Astrocyte of the spinal cord (primary cell): ENCODE data around the gene SPOCK1.

Source experiments
- DNase-seq: peaks from one replicate; pipeline ENCODE4 v3.0.0; 2011; ENCODE audit warnings: low read depth, low spot score
- H3K4me3 ChIP-seq: 2 replicates; pipeline ENCODE4 v1.5.1; 2011; ENCODE audit warnings: low read depth, mild to moderate bottlenecking, low read length, moderate library complexity
- in situ Hi-C: cut with HindIII; loops from 2 replicates; pipeline ENCODE4 v1.10.0; 2017; ENCODE audit warnings: low sequenced_read_pairs
- TF ChIP-seq, protein P1 (sequence below): IDR thresholded peaks from 2 replicates; pipeline ENCODE4 v1.5.1; 2012; ENCODE audit warnings: low read depth, mild to moderate bottlenecking, low read length, inconsistent platforms

SPOCK1 gene

DNA sequence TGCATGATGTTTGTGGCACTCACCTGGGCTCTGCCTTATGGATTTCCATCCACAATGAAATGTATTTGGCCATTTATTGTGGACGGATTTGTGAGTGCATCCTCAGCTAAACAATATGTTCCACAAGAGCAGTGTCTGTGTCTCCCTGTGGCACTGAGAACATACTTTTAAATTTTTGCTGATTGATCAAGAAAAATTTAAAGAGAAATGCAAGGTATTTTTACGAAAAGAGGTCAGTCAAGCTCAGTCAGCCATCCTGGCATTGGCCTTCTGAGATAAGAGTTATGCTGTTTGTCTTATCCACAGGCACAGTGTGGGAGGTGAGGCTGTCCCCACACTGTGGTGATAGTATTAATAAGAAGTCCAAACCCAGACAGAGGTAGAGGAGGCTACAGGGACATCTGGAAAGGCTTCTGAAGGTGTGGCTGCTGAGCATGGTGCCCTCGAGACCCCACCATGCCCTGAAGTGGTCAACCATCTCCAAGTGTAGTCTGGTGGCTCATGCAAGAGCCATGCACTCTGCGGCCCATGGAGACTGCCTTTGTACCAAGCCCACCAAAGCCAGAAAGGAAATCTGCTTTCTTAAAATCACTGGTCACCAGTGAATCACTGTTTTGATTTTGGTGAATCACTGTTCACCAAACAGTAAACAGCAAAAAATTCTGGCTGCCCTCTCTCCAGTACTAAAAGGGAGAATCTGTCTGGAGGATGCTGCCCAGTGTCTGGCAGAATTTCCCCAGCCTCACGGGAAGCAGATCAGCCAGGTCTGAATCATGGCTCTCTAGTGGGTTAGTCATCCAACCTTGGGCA, 28.8 kb downstream of the SPOCK1 start:
- in situ Hi-C loops: no loop called here
- H3K4me3 ChIP-seq: no peak overlapping the region
- peak; percentile 97 for DNase-seq
- TF ChIP-seq, protein P1, sequence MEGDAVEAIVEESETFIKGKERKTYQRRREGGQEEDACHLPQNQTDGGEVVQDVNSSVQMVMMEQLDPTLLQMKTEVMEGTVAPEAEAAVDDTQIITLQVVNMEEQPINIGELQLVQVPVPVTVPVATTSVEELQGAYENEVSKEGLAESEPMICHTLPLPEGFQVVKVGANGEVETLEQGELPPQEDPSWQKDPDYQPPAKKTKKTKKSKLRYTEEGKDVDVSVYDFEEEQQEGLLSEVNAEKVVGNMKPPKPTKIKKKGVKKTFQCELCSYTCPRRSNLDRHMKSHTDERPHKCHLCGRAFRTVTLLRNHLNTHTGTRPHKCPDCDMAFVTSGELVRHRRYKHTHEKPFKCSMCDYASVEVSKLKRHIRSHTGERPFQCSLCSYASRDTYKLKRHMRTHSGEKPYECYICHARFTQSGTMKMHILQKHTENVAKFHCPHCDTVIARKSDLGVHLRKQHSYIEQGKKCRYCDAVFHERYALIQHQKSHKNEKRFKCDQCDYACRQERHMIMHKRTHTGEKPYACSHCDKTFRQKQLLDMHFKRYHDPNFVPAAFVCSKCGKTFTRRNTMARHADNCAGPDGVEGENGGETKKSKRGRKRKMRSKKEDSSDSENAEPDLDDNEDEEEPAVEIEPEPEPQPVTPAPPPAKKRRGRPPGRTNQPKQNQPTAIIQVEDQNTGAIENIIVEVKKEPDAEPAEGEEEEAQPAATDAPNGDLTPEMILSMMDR: no peak

DNA sequence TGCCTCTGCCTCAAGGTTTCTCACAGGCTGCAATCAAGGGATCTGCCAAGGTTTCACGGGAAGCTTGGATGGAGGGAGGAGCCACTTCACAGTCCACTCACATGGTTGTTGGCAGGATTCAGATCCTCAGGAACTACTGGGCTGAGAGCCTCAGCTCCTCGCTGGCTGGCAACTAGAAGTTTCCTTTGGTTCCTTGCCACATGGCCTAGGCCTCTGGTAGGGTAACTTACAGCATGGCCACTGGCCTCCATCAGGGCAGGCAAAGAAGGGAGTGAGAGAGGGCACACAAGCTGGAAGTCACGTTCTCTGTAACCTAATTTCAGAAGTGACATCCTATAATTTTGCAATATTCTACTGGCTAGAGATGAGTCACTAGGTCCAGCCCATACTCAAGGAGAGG, 32.2 kb downstream of the SPOCK1 start:
- TF ChIP-seq, protein P1: no peak
- H3K4me3 ChIP-seq: no peak overlapping the region
- in situ Hi-C loops: no loop called here
- peak; percentile 20 for DNase-seq

DNA sequence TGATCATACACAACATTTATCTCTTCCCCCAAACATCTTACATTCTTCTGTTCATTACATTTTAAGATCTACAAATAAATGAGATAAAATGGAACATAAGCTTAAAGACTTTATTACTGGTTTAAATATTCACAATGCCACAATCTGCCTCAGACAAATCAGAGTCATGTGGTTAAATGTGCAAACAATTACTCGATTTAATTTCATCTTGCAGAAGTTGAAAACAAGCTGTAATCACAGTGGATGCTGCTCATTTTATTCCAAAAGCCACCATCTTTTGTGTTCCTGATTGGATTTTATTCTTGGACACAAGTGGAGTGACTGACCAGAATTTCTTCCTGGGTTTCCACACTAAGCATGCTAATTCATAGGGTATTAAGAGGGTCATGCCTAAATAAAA, 33.2 kb downstream of the SPOCK1 start:
- in situ Hi-C loops: no loop called here
- TF ChIP-seq, protein P1: no peak
- no peak for DNase-seq
- H3K4me3 ChIP-seq: no peak overlapping the region

DNA sequence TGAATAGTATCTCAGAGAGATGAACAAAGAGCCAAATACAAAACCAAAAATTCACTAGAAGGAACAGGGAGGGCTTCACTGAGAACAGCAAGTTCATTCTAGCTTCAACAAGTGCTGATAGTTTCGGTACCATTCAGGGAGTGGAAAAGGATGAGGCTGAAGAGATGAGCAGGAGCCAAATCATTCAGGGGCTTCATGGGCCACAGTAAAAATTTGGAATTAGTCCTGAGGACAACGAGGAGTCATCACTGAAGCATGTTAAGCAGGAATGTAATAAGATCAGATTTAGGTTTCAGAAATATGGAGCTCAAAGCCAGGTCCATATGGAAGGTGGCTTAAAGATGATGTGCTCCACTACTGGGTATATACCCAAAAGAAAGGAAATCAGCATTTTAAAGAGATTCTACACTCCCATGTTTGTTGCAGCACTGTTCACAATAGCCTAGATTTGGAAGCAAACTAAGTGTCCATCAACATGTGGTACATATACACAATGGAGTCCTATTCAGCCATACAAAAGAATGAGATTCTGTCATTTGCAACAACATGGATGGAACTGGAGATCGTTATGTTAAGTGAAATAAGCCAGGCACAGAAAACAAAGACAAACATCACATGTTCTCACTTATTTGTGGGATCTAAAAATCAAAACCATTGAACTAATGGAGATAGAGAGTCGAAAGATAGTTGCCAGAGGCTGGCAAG, 36.2 kb downstream of the SPOCK1 start:
- TF ChIP-seq, protein P1: no peak
- in situ Hi-C loops: no loop called here
- no peak for DNase-seq
- no peak overlapping the region for H3K4me3 ChIP-seq

DNA sequence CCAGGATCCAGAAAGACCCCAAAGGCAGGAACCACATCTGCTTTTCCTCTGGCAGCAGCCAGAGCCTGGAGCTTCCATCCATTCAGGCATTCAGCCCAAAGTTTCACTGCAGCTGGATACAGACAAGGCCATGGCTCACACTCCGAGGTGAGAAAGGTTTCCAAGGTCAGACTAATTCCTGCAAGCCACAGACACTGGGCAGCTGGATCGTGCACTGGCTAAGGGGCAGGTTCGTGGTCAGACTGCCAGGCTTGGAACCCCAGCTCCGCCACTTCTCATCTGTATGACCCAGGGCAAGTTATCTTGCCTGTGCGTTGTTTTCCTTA, 36.9 kb downstream of the SPOCK1 start:
- in situ Hi-C loops: no loop called here
- H3K4me3 ChIP-seq: no peak overlapping the region

DNA sequence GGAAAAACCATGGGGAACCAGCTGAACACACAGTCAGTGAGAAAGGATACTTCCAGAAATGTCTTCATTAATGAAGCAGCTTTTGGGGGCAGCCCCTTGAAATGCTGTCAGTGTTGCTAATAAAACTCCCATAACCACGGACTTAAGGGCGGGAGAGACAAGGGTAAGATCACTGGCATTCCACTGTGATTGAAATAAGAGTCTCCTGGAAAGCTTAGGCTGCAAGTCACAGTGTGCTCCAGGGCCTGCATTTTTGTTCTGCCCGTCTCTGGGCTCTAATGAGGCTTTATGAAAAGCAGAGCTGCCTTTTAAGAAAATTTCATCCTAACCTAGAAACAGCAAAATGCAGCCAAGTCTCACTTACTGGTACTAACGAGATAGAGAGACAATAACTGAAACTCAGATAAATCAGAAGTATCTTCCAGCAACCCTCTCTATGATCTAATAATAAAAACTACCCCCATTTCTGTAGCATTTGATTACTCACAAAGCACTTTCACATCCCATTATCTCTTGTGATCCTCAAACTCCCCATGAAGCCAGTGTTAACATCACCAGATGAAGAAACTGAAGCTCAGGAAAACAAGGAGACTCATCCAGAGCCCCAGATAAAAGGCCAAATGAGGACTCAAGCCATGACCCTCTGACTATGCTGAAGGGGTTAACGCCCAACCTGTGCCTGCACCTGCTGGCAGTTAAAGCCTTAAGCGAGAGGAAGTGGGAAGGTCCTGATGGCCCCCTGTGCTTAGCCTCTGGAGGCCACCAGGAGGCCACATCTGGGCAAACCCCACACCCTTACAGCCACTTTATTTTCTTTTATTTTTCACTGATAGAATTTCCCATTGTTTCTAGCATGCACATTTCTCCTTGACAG, 37.5 kb downstream of the SPOCK1 start:
- H3K4me3 ChIP-seq: no peak overlapping the region
- TF ChIP-seq, protein P1: peak; percentile 10
- no peak for DNase-seq
- in situ Hi-C loops: no loop called here

More for the DNA sequence above, 36.9 kb downstream of the SPOCK1 start:
- TF ChIP-seq, protein P1: no peak
- no peak for DNase-seq
